Vagina (tissue), 2 donors: ENCODE data around the gene PRDM2.

Experiments
- POLR2A ChIP-seq, 2 donors: fragments of 450-650 bp; IDR thresholded peaks; one replicate each; pipeline ENCODE4 v1.6.1; 2017; ENCODE audit warnings: antibody characterized with exemption in 2 of 2, mild to moderate bottlenecking in 2 of 2, moderate library complexity in 2 of 2
- POLR2AphosphoS5 ChIP-seq, 2 donors: sonication (generic); formaldehyde crosslinking; IDR thresholded peaks; one replicate each; pipeline ENCODE4 v1.9.0; 2017; ENCODE audit warnings: antibody characterized with exemption in 2 of 2, mild to moderate bottlenecking in 2 of 2, low read depth in 1 of 2; ENCODE audit not compliant: insufficient read depth in 1 of 2
- TF ChIP-seq, protein P1 (sequence below), 3 experiments: fragments of 450-650 bp in 2 of 3; fragments of 200-600 bp in 1 of 3; sonication (generic) in 1 of 3; IDR thresholded peaks; one replicate each; pipeline ENCODE4 v1.5.1; 2017 to 2019; ENCODE audit warnings: antibody characterized with exemption in 3 of 3, mild to moderate bottlenecking in 2 of 3, moderate library complexity in 2 of 3

DNA sequence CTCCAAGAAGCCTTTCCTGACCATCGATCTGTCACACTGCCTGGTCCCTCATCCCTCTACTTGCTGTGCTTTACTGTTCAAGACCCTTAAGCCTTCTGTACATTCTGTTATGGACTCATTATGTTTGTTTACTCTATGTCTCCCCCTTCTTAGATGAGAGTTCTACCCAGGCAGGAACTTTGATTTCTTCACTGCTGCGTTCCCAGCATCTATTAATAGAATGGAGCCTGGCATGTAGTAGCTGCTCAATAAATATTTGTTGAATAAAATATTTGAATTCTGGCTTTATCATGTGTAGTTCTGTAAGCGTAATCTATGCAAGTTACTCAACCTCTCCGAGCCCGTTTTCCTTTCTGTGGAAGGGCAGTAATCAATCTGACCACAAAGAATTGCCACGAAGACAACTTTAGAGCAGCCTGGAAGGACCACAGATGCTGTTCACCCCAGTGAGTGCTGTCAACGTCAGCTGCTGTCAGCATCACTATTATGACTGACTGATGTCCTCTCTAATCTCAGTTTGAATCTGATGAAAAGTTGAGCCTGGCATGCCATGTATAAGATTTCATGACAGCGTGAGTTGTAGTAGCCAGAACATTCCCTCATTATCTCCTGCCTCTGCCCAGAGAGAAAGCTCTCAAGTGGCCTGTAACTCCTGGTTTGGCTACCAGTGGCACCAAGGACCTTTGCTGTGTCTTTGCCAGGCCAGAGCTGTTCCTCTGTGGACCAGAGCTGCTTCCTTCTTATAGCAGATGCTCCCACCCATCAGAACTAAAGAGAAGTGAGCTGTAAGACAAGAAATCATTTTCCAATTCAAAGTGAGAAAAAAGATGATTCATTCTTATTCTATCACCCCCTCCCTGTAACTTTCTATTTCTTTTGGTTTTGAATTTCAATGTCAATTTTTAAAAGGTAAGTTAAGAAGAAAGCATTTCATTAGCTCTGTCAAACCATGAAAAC, 94.5 kb downstream of the PRDM2 start:
- TF ChIP-seq, protein P1, sequence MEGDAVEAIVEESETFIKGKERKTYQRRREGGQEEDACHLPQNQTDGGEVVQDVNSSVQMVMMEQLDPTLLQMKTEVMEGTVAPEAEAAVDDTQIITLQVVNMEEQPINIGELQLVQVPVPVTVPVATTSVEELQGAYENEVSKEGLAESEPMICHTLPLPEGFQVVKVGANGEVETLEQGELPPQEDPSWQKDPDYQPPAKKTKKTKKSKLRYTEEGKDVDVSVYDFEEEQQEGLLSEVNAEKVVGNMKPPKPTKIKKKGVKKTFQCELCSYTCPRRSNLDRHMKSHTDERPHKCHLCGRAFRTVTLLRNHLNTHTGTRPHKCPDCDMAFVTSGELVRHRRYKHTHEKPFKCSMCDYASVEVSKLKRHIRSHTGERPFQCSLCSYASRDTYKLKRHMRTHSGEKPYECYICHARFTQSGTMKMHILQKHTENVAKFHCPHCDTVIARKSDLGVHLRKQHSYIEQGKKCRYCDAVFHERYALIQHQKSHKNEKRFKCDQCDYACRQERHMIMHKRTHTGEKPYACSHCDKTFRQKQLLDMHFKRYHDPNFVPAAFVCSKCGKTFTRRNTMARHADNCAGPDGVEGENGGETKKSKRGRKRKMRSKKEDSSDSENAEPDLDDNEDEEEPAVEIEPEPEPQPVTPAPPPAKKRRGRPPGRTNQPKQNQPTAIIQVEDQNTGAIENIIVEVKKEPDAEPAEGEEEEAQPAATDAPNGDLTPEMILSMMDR (IDR thresholded peaks at IDR 0.05) = no peak
- TF ChIP-seq POLR2A (IDR thresholded peaks at IDR 0.05) (no peak), POLR2AphosphoS5 (IDR thresholded peaks at IDR 0.05; ENCODE audit: insufficient read depth in 1 of 2, low read depth in 1 of 2) (no peak)
